OCI-LY7 (cell line): Measurements from ENCODE around the gene EPB42. TPM values are rescaled to one million over a fixed set of nuclear protein-coding genes. Genes with fewer than 3 reads are reported as not detected.
"Not testable (repeated sequence)": the region's sequence is repeated elsewhere in the genome, so short reads cannot be mapped to it uniquely, and the experiment has no call there.

Experiments used
- BruUV-seq: library from RNA; stranded (reverse); fragments of 400-500 nt; replicated peaks from 2 replicates; lab custom pipeline; 2021; lab: Mats Ljungman, UMichigan
- CTCF ChIA-PET: fragments of 300-600 bp; sonication (Branson Sonifier 250); formaldehyde crosslinking; loops from one replicate; lab custom pipeline; 2022; ENCODE audit warnings: antibody characterized with exemption; ENCODE audit not compliant: unreplicated experiment; lab: Charles Lee
- POLR2A ChIA-PET: fragments of 300-600 bp; sonication (Branson Sonifier 250); formaldehyde crosslinking; loops from one replicate; lab custom pipeline; 2022; ENCODE audit warnings: antibody characterized with exemption; lab: Charles Lee
- DNase-seq: peaks from one replicate; pipeline ENCODE4 v3.0.0-alpha.2; 2015; ENCODE audit warnings: low spot score
- H2AFZ ChIP-seq: fragments of 200-600 bp; sonication (generic), shearing (Covaris generic); 2 replicates; pipeline ENCODE4 v1.6.1; 2014; ENCODE audit warnings: mild to moderate bottlenecking, antibody characterized with exemption, low read length, moderate library complexity
- H3K27ac ChIP-seq: fragments of 200-600 bp; sonication (generic); 2 replicates; pipeline ENCODE4 v1.5.1; 2014; ENCODE audit warnings: mixed run types, low read depth, mild to moderate bottlenecking, moderate library complexity, low read length, inconsistent platforms; ENCODE audit not compliant: poor library complexity, severe bottlenecking
- H3K36me3 ChIP-seq: fragments of 200-600 bp; sonication (generic); 2 replicates; pipeline ENCODE4 v1.6.1; 2014; ENCODE audit warnings: mild to moderate bottlenecking, antibody characterized with exemption, low read length, moderate library complexity, mixed read lengths; ENCODE audit not compliant: insufficient read depth
- H3K4me1 ChIP-seq: fragments of 200-600 bp; sonication (generic); 2 replicates; pipeline ENCODE4 v1.5.1; 2014; ENCODE audit warnings: mild to moderate bottlenecking, low read length; ENCODE audit not compliant: insufficient read depth, poor library complexity, severe bottlenecking
- H3K4me2 ChIP-seq: fragments of 200-600 bp; sonication (generic); 2 replicates; pipeline ENCODE4 v1.6.1; 2014; ENCODE audit warnings: mild to moderate bottlenecking, low read length
- H3K4me3 ChIP-seq: fragments of 200-600 bp; sonication (generic); 2 replicates; pipeline ENCODE4 v1.5.1; 2014; ENCODE audit warnings: mild to moderate bottlenecking, low read depth, low read length; ENCODE audit not compliant: poor library complexity, severe bottlenecking
- H3K79me2 ChIP-seq: fragments of 200-600 bp; sonication (generic); 2 replicates; pipeline ENCODE4 v1.6.1; 2016; ENCODE audit warnings: low read depth, mild to moderate bottlenecking, low read length, moderate library complexity, mixed read lengths; ENCODE audit not compliant: insufficient read depth
- H3K9me2 ChIP-seq: fragments of 200-600 bp; sonication (generic); 2 replicates; pipeline ENCODE4 v1.6.1; 2016; ENCODE audit warnings: mild to moderate bottlenecking, low read length, mixed read lengths; ENCODE audit not compliant: insufficient read depth
- H3K9me3 ChIP-seq: fragments of 200-600 bp; sonication (generic); 2 replicates; pipeline ENCODE4 v1.6.1; 2014; ENCODE audit warnings: mild to moderate bottlenecking, mixed run types, low read length, mixed read lengths
- H4K20me1 ChIP-seq: fragments of 200-600 bp; sonication (generic); 2 replicates; pipeline ENCODE4 v1.6.1; 2014; ENCODE audit warnings: mild to moderate bottlenecking, antibody characterized with exemption, low read length, moderate library complexity, mixed read lengths; ENCODE audit not compliant: insufficient read depth
- CTCF ChIP-seq: fragments of 200-600 bp; sonication (generic); conservative IDR thresholded peaks from 2 replicates; pipeline ENCODE4 v1.5.1; 2014; ENCODE audit warnings: mild to moderate bottlenecking, antibody characterized with exemption, low read length, moderate library complexity, mixed read lengths
- EZH2phosphoT487 ChIP-seq: fragments of 200-600 bp; sonication (generic); IDR thresholded peaks from 2 replicates; pipeline ENCODE4 v1.6.1; 2018; ENCODE audit warnings: low read depth, borderline replicate concordance, mild to moderate bottlenecking, mixed run types, antibody characterized with exemption, low read length, moderate library complexity, mixed read lengths
- intact Hi-C: fragments of 100-400 bp; cut with micrococcal nuclease; formaldehyde crosslinking; loops from one replicate; pipeline ENCODE4 v1.10.0; 2022; ENCODE audit not compliant: unreplicated experiment
- total RNA-seq, 2 experiments: library from RNA; depleted of rRNA in 1 of 2; stranded (reverse); fragments of >200 nt in 1 of 2; shearing (Covaris generic) in 1 of 2; gene quantifications; 2 replicates each; pipeline ENCODE4 v1.2.3, GENCODE V29; 2014 to 2022

The EPB42 gene
- total RNA-seq, 2 experiments from 2014 or later = not detected

GRCh38 chr15:43169888-43170287 is 50.9 kb downstream of the EPB42 start:
- intact Hi-C loops = no loop called here
- no peak for TF ChIP-seq CTCF
- TF ChIP-seq EZH2phosphoT487 = no peak
- Histone ChIP-seq H3K4me1 (no peaks in the 10 kb centered on the region), H3K9me2 (no peaks in the 10 kb centered on the region), H2AFZ (no peak overlapping the region), H4K20me1 (no peaks in the 10 kb centered on the region), H3K4me2 (no peak overlapping the region), H3K36me3 (peaks cover 79% of the 10 kb centered on the region), H3K79me2 (no peaks in the 10 kb centered on the region), H3K9me3 (peaks cover 10% of the 10 kb centered on the region; the same call in 1 of the 2 replicates), H3K4me3 (no peak overlapping the region), H3K27ac (no peak overlapping the region)
- DNase-seq = no peak
- CTCF ChIA-PET = no interaction called here
- POLR2A ChIA-PET = no interaction called here
- no TSS peak for BruUV-seq

- no TSS peak for BruUV-seq
- Histone ChIP-seq H3K79me2 (no peaks in the 10 kb centered on the region), H3K4me1 (no peaks in the 10 kb centered on the region), H2AFZ (no peak overlapping the region), H3K9me2 (no peaks in the 10 kb centered on the region), H3K9me3 (peaks cover 6% of the 10 kb centered on the region; the same call in 1 of the 2 replicates), H4K20me1 (no peaks in the 10 kb centered on the region), H3K4me2 (no peak overlapping the region), H3K4me3 (no peak overlapping the region), H3K36me3 (peaks cover 79% of the 10 kb centered on the region), H3K27ac (no peak overlapping the region)
- no peak for TF ChIP-seq EZH2phosphoT487
- TF ChIP-seq CTCF = no peak
- no peak for DNase-seq
- ChIA-PET CTCF (no interaction called here), POLR2A (no interaction called here)
- intact Hi-C loops = no loop called here
Measured at GRCh38 chr15:43168192-43169107, 52.4 kb downstream of the EPB42 start.

- H3K4me2 ChIP-seq, H4K20me1 ChIP-seq, H3K9me2 ChIP-seq, H3K4me3 ChIP-seq, H3K4me1 ChIP-seq, BruUV-seq, H3K79me2 ChIP-seq, H3K9me3 ChIP-seq, DNase-seq, CTCF ChIA-PET, POLR2A ChIA-PET, H3K27ac ChIP-seq, intact Hi-C loops, H2AFZ ChIP-seq: not testable (repeated sequence)
- peaks cover 79% of the 10 kb centered on the region for H3K36me3 ChIP-seq
Measured at GRCh38 chr15:43167261-43167660, 53.6 kb downstream of the EPB42 start.
